HFF-Myc (cell line): ENCODE measurements around the gene POLN.

Source experiments
- DNase-seq: peaks from one replicate; pipeline ENCODE4 v3.0.0-alpha.2; 2011; ENCODE audit warnings: low read depth; ENCODE audit errors: extremely low read depth
- H3K4me3 ChIP-seq: replicated peaks from 2 replicates; pipeline ENCODE4 v1.5.1; 2011; ENCODE audit warnings: low read depth, mild to moderate bottlenecking, control low read depth, low read length
- TF ChIP-seq, protein P1 (sequence below): IDR thresholded peaks from 2 replicates; pipeline ENCODE4 v1.5.1; 2012; ENCODE audit warnings: mild to moderate bottlenecking, low read depth, low read length, control low read depth; ENCODE audit errors: missing control alignments

POLN gene

DNA sequence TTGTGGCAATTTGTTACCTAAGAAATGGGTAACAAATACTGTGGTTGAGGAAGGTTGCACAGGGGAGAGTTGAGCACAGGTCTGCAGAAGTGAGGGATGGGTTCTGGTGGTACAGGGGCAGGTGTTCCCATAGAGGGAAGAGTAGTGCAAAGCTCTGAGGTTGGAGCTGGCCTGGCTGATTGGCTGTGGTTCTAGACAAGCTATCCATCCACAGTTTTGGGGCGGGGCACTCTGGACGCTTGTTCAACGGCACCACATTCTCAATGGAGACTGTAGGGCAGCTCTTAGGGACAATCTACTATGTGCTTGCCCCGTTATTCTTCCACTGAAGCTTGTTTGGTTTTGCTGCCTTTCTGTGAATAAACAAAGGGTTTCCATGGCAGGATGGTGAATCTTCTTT lies 147.4 kb downstream of the POLN start:
- TF ChIP-seq, protein P1, sequence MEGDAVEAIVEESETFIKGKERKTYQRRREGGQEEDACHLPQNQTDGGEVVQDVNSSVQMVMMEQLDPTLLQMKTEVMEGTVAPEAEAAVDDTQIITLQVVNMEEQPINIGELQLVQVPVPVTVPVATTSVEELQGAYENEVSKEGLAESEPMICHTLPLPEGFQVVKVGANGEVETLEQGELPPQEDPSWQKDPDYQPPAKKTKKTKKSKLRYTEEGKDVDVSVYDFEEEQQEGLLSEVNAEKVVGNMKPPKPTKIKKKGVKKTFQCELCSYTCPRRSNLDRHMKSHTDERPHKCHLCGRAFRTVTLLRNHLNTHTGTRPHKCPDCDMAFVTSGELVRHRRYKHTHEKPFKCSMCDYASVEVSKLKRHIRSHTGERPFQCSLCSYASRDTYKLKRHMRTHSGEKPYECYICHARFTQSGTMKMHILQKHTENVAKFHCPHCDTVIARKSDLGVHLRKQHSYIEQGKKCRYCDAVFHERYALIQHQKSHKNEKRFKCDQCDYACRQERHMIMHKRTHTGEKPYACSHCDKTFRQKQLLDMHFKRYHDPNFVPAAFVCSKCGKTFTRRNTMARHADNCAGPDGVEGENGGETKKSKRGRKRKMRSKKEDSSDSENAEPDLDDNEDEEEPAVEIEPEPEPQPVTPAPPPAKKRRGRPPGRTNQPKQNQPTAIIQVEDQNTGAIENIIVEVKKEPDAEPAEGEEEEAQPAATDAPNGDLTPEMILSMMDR: no peak
- H3K4me3 ChIP-seq: no peak overlapping the region
- DNase-seq: no peak

- TF ChIP-seq, protein P1: no peak
- H3K4me3 ChIP-seq: no peak overlapping the region
- DNase-seq: no peak
Measured at GRCh38 chr4:2093265-2093664, 148.7 kb downstream of the POLN start.

GRCh38 chr4:2092669-2093053 lies 149.3 kb downstream of the POLN start:
- H3K4me3 ChIP-seq: no peak overlapping the region
- no peak for DNase-seq
- TF ChIP-seq, protein P1: no peak

GRCh38 chr4:2091990-2092668 lies 149.8 kb downstream of the POLN start:
- TF ChIP-seq, protein P1: no peak
- no peak for DNase-seq
- H3K4me3 ChIP-seq: no peak overlapping the region

- H3K4me3 ChIP-seq: no peak overlapping the region
- DNase-seq: no peak
- TF ChIP-seq, protein P1: no peak
Measured at GRCh38 chr4:2090642-2091041, 151.3 kb downstream of the POLN start.

GRCh38 chr4:2089222-2089621 lies 152.7 kb downstream of the POLN start:
- TF ChIP-seq, protein P1: no peak
- DNase-seq: no peak

GRCh38 chr4:2087170-2087569 lies 154.8 kb downstream of the POLN start:
- H3K4me3 ChIP-seq: no peak overlapping the region
- DNase-seq: no peak
- TF ChIP-seq, protein P1: peak; percentile 21

More at GRCh38 chr4:2089222-2089621, 152.7 kb downstream of the POLN start:
- H3K4me3 ChIP-seq: no peak overlapping the region
